OCI-LY3 (cell line): ENCODE results near the gene COBL.

Experiments
- EZH2phosphoT487 ChIP-seq: fragments of 200-600 bp; shearing (Covaris generic); IDR thresholded peaks from 2 replicates; pipeline ENCODE4 v1.6.1; 2018; ENCODE audit warnings: antibody characterized with exemption, mixed run types, low read depth
- TF ChIP-seq, protein P1 (sequence below): fragments of 200-600, 300-600 bp; sonication (generic); IDR thresholded peaks from 2 replicates; pipeline ENCODE4 v1.5.1; 2014; ENCODE audit warnings: antibody characterized with exemption, low read length, low read depth

DNA sequence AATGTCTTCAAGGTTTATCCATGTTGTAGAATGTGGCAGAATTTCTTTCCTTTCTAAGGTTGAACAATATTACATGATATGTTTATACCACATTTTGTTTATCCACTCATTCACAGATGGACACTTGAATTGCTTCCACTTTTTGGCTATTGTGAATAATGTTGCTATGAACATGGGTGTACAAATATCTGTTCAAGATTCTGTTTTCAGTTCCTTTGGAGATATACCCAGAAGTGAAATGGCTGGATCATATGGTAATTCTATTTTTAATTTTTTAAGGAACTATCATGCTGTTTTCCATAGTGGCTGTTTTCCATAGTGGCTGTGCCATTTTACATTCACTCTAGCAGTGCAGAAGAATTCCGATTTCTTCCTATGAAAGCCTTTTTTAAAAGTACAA, 339.2 kb downstream of the COBL start:
- TF ChIP-seq, protein P1, sequence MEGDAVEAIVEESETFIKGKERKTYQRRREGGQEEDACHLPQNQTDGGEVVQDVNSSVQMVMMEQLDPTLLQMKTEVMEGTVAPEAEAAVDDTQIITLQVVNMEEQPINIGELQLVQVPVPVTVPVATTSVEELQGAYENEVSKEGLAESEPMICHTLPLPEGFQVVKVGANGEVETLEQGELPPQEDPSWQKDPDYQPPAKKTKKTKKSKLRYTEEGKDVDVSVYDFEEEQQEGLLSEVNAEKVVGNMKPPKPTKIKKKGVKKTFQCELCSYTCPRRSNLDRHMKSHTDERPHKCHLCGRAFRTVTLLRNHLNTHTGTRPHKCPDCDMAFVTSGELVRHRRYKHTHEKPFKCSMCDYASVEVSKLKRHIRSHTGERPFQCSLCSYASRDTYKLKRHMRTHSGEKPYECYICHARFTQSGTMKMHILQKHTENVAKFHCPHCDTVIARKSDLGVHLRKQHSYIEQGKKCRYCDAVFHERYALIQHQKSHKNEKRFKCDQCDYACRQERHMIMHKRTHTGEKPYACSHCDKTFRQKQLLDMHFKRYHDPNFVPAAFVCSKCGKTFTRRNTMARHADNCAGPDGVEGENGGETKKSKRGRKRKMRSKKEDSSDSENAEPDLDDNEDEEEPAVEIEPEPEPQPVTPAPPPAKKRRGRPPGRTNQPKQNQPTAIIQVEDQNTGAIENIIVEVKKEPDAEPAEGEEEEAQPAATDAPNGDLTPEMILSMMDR = no peak
- no peak for TF ChIP-seq EZH2phosphoT487
